Neural progenitor cell (in vitro differentiated cells): Measurements from ENCODE around the gene ASTN1.

Experiments used
- EZH2 ChIP-seq: fragments of 200-600 bp; sonication (generic); IDR thresholded peaks from 2 replicates; pipeline ENCODE4 v1.6.1; 2017; ENCODE audit warnings: antibody characterized with exemption, mild to moderate bottlenecking, moderate library complexity
- EZH2phosphoT487 ChIP-seq: fragments of 200-600 bp; sonication (generic); IDR thresholded peaks from 2 replicates; pipeline ENCODE4 v1.6.1; 2017; ENCODE audit warnings: antibody characterized with exemption

DNA sequence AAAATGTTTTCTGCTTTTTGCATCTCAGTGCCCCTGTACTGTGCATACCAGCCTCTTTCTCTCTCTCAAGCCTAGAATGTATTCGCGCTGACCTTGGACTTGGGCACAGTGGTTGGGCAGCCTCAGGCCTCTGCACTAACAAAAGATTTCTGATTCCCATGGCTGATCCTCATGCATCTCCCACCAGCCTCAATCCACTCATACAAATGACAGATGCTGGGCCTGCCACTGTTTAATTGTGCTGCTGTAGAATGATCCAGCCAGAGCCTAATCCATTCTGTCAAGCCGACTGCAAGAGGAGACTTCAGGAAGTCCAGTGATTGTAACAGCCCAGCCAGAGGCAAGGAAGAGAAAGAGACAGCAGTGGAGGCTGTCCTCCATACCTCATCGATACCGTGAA lies 180.8 kb downstream of the ASTN1 start:
- TF ChIP-seq EZH2phosphoT487 (no peak), EZH2 (no peak)
